Dermis blood vessel endothelial cell (primary cell): Measurements from ENCODE around the gene FAM124B. TPM values are rescaled to one million over a fixed set of nuclear protein-coding genes. Genes with fewer than 3 reads are reported as not detected.

ENCODE experiments used
- DNase-seq: peaks from one replicate; pipeline ENCODE4 v3.0.0; 2010
- total RNA-seq: library from RNA; depleted of rRNA; stranded (reverse); fragments of >200 nt; gene quantifications from 2 replicates; pipeline ENCODE4 v1.2.3, GENCODE V29; 2014

Gene FAM124B
- total RNA-seq, 1 donor from 2014 or later = 228 TPM

GRCh38 chr2:224335991-224336390 is 65.9 kb downstream of the FAM124B start:
- no peak for DNase-seq

DNA sequence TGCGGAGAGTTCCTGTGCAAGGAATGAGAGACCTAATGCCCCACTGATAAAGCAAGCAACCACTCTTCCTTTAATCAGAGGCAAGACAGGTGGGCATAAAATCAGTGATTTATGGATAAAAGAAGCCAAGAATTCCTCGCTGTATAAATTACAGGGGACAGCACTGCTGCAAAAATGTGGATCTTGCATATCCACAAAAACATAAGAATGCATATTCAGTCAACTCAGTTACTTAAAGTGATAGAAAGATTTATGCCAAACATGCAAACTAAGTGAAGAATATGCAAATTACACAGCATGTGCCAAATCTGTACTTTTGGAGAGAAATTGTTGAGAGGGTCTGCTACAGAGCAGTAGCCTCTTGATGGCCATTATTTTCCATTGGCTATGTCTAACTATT is 67.2 kb downstream of the FAM124B start:
- DNase-seq = no peak

DNA sequence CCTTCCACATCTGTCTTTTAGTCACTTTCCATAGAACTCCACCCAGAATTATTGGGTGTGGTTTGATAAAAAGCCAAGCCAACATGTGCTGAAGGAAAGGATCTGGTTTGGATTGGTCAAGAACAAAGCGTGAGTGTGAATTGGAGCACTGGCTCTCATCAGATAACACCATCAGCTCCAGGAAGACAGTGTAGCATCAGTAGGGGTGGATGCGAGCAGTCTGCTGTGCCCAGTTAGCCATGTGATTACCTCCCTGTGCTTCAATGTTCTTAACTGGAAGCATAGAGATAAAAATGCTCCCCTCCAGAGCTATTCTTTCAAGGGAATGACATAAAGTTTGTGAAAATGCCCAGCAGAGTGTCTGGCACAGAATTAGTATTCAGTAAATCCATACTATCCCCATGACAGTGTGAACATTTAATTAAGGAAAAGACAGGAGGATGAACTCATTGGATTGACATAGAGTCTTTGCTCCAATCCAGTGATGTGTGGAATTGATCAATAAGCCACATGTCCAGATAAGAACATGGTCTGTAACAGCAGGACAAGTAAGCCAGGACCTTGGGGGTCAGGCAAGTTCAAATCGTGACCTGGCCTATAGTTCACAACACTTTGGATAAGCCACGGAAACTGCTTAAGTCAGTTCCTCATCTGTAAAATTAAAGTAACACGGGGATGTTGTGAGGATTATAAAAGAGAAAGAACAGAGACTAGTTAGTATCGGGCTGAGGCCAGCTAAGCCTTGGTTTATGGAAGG is 68.0 kb downstream of the FAM124B start:
- DNase-seq = no peak

DNA sequence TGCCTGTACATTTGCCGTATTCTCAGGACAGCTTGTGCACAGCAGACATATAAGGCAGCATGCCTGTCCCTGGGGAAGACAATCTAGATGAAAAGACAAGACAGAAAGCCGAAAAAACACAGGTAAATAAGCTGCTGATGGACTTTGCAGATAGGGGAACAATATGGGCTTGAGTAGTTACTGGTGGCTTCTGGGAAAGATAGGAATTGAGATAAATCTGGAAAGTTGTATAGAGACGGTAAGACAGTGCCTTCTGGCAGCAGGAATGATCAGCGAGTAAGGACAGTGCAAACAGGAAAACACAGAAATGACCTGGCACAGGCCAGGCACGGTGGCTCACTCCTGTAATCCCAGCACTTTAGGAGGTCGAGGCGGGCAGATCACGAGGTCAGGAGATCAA is 70.2 kb downstream of the FAM124B start:
- no peak for DNase-seq

DNA sequence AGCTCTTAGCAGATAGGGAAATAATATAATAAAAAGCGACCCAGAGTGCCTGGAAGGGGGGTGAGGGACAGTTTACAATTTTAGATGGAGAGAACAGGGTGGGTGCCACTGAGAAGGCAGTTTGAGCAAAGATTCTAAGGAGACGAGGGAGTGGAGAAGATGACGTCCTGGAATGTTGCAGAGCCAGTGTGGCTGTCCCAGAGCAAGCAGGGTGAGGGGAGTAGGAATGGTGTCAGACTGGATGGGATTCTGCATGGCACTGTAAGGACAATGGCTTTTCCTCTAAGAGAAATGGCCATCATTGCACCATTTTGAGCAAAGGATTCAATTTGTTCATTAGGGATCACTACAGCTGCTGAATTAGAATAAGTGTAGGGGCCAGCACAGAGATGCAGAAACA is 73.1 kb downstream of the FAM124B start:
- no peak for DNase-seq

Other genes with a start within 250 kb of the FAM124B start
- 69.4 and 114 TPM in 2 replicates for gene CUL3, start 183.3 kb upstream of the FAM124B start, total RNA-seq